ENCODE results near the gene GPRC5C. TPM values are rescaled to one million over a fixed set of nuclear protein-coding genes. Genes with fewer than 3 reads are reported as not detected.

Gene GPRC5C
- total RNA-seq, 4 donors from 2014 or later = 73.2 to 194 (median 163) TPM

DNA sequence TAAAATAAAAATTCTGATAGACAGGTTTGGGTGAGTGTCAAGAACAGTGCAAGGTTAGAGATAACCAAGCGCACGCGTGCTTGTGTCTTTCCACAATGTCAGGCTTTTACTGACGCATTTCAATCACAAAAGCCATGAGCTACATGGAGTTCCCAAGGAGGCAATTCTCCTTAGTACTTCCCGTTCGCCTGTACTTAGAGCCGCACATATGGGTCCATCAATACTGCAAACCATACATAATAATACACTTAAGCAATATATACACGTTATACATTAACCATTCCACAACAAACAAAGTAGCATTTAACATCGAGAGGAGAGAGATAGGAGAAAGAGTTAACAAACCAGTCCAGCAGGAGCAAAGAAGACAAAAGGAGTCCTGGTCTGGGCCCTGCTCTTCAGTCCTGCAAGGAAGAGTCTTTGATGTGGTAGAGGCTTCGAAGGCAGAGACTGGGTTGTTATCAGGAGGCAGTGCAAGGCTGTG, 11.9 kb upstream of the GPRC5C start:
- H3K9me3 ChIP-seq = no peaks in the 10 kb centered on the region
- intact Hi-C loops (cut with DNase I) = no loop called here
- TF ChIP-seq, protein P1, sequence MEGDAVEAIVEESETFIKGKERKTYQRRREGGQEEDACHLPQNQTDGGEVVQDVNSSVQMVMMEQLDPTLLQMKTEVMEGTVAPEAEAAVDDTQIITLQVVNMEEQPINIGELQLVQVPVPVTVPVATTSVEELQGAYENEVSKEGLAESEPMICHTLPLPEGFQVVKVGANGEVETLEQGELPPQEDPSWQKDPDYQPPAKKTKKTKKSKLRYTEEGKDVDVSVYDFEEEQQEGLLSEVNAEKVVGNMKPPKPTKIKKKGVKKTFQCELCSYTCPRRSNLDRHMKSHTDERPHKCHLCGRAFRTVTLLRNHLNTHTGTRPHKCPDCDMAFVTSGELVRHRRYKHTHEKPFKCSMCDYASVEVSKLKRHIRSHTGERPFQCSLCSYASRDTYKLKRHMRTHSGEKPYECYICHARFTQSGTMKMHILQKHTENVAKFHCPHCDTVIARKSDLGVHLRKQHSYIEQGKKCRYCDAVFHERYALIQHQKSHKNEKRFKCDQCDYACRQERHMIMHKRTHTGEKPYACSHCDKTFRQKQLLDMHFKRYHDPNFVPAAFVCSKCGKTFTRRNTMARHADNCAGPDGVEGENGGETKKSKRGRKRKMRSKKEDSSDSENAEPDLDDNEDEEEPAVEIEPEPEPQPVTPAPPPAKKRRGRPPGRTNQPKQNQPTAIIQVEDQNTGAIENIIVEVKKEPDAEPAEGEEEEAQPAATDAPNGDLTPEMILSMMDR (IDR thresholded peaks at IDR 0.05) = no peak
- no peak for TF ChIP-seq POLR2A (IDR thresholded peaks at IDR 0.05)
- no peak for DNase-seq
- H3K4me3 ChIP-seq (replicated peaks in 1 of 3) = no peak overlapping the region
- no peak overlapping the region for H3K27ac ChIP-seq
- H3K27me3 ChIP-seq = no peaks in the 10 kb centered on the region
- no peaks in the 10 kb centered on the region for H3K4me1 ChIP-seq
- H3K36me3 ChIP-seq = no peaks in the 10 kb centered on the region
- 87 to 90% methylated on average over 10 of the region's 10 CpGs for WGBS, 2 donors

DNA sequence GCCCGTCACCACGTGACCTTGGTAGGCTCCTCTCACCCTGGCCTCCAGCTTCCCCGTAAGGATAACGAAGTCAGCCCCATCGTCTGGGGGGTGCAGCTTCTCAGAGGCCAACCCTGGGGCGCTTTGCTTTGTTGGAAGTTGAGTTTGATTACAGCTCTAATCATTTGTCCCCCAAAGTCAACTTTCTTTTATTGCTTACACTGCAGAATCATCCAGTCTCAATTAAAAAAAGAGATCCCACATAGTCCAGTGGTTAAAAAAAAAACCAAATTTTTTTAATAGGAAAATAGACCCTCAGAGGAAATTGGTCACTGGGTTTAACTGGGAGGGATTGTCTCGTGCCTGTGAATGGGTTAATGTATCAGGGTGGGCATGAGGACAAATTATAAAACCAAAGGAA, 7.8 kb upstream of the GPRC5C start:
- Histone ChIP-seq H3K4me3 (replicated peaks in 1 of 3) (no peak overlapping the region), H3K9me3 (no peaks in the 10 kb centered on the region), H3K27ac (no peak overlapping the region), H3K27me3 (no peaks in the 10 kb centered on the region), H3K36me3 (no peaks in the 10 kb centered on the region), H3K4me1 (peaks cover 28 to 29% of the 10 kb centered on the region in 2 donors)
- WGBS, 2 donors = 91 to 94% methylated on average over 7 of the region's 7 CpGs
- DNase-seq = no peak
- intact Hi-C loops (cut with DNase I) = no loop called here
- TF ChIP-seq POLR2A (IDR thresholded peaks at IDR 0.05) = no peak
- TF ChIP-seq, protein P1 (IDR thresholded peaks at IDR 0.05) = no peak

DNA sequence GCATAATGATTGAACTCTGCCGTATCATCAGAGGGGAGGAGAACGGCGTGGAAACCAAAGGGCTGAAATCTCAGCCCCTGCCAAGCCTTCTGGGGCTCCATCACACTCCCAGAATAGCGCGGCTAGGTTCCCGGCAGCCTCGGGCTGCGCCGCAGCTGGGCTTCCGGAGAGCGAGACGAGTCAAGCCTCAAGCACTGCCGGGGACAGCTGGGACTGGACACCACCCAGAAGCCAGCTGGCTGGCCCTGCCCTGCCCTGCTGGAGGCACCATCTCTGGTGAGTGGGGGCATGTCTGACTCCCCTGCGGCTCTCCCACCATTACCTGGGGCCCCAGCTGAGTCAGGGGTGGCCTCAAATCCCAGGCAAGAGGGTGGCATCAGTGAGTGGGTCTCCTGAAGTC, 7.2 kb upstream of the GPRC5C start:
- WGBS, 2 donors = 91 to 92% methylated on average over 12 to 14 of the region's 14 CpGs
- intact Hi-C loops (cut with DNase I) = no loop called here
- H3K27ac ChIP-seq = no peak overlapping the region

DNA sequence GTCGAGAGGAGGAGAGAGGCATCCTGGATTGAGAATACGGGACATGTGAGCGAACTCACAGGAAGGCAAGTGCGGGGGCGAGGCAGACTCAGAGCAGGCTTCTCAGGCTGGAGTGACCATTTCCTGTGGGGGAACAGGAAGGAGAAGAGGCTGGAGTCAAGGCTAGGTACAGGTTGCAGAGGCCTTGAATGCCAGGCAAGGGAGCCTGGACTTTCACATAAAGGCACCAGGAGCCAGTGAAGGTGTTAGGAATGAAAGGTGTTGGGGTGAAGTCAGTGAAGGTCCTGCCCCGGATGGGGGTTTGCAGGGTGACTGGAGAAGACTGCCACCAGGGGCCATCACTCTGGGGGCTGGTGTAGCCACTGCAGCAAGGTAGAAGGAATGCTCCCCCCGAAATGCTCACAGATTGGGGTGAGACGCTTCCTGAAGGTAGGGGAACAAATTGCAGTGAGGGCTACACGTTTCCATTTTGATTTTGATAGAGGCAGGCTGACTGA, 5.3 kb upstream of the GPRC5C start:
- no peaks in the 10 kb centered on the region for H3K27me3 ChIP-seq
- no peaks in the 10 kb centered on the region for H3K36me3 ChIP-seq
- no peak for DNase-seq
- no peak overlapping the region for H3K4me3 ChIP-seq (replicated peaks in 1 of 3)
- no peaks in the 10 kb centered on the region for H3K9me3 ChIP-seq
- TF ChIP-seq, protein P1 (IDR thresholded peaks at IDR 0.05) = no peak
- no peak for TF ChIP-seq POLR2A (IDR thresholded peaks at IDR 0.05)
- 69 to 81% methylated on average over 9 of the region's 9 CpGs for WGBS, 2 donors
- H3K4me1 ChIP-seq = peaks cover 50 to 51% of the 10 kb centered on the region in 2 donors
- peak overlapping the region; percentile 84 to 99 (median 89) for H3K27ac ChIP-seq
- intact Hi-C loops (cut with DNase I) = no loop called here

More for the DNA sequence above, 7.2 kb upstream of the GPRC5C start:
- no peaks in the 10 kb centered on the region for H3K36me3 ChIP-seq
- no peaks in the 10 kb centered on the region for H3K9me3 ChIP-seq
- peaks cover 33 to 34% of the 10 kb centered on the region in 2 donors for H3K4me1 ChIP-seq
- no peak for DNase-seq
- no peak overlapping the region for H3K4me3 ChIP-seq (replicated peaks in 1 of 3)
- TF ChIP-seq, protein P1 (IDR thresholded peaks at IDR 0.05) = no peak
- no peak for TF ChIP-seq POLR2A (IDR thresholded peaks at IDR 0.05)
- no peaks in the 10 kb centered on the region for H3K27me3 ChIP-seq

DNA sequence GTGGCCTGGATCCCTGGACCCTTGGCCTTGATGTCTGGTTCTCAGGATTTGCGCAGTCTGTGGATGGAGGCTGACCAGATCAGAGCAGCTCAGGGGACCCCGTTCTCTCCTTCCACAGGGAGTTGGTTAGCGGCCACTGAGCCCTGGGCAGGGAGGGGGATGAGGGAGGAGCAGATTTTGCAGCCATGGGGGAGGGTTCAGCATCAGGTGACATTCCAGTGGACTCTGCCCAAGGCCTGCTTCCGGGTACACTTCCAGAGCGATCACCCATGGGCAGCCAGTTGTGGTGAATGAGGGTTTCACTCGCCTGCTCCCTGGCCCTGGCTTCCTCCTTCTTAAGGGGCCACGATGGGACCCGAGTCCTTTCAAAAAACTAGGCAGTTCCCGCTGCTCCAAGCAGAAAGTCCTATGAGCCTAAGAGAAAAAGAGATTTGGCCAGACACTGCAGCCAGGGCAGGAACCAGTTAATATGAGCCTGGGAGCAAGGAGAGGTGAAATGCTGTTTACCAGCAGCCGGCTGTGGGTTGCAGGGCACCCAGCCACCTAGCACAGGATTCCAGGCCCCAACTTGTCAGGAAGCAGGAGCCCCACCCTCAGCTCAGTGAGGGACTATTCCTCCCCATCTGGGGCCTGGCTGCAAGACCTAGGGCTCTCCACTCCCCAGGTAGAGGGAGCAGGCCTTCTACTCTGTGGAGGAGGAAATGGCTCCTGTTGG, 4.7 kb upstream of the GPRC5C start:
- no peaks in the 10 kb centered on the region for H3K36me3 ChIP-seq
- H3K4me3 ChIP-seq (replicated peaks in 1 of 3) = no peak overlapping the region
- WGBS, 2 donors = 20 to 29% methylated on average over 8 to 10 of the region's 10 CpGs
- H3K27ac ChIP-seq = peak overlapping the region; percentile 89 to 99 (median 96)
- TF ChIP-seq, protein P1 (IDR thresholded peaks at IDR 0.05) = no peak
- peak in 1 of 2 donors; percentile 53 for TF ChIP-seq POLR2A (IDR thresholded peaks at IDR 0.05)
- H3K4me1 ChIP-seq = peaks cover 52 to 55% of the 10 kb centered on the region in 2 donors
- intact Hi-C loops (cut with DNase I) = no loop called here
- H3K27me3 ChIP-seq = no peaks in the 10 kb centered on the region
- peak; percentile 96 for DNase-seq
- H3K9me3 ChIP-seq = no peaks in the 10 kb centered on the region
